HepG2 (cell line): Measurements from ENCODE around the gene FNDC3B. TPM values are rescaled to one million over a fixed set of nuclear protein-coding genes. Genes with fewer than 3 reads are reported as not detected.
A peak's percentile ranks its signal among the peaks of the same experiment; 100 is the strongest.

Experiments
- ARID4A ChIP-seq: sonication (generic); formaldehyde crosslinking; IDR thresholded peaks from 2 replicates; pipeline ENCODE4 v1.5.0; 2020; ENCODE audit warnings: mild to moderate bottlenecking, missing genetic modification reagents, borderline replicate concordance
- DPF2 ChIP-seq: sonication (generic); formaldehyde crosslinking; IDR thresholded peaks from 2 replicates; pipeline ENCODE4 v1.4.0; 2020; ENCODE audit warnings: mild to moderate bottlenecking, low read depth, missing genetic modification reagents, borderline replicate concordance
- EHMT2 ChIP-seq: fragments of 200-600 bp; sonication (generic); IDR thresholded peaks from 2 replicates; pipeline ENCODE4 v1.7.0; 2017; ENCODE audit warnings: antibody characterized with exemption, low read depth, low read length, borderline replicate concordance
- JUN ChIP-seq: sonication (generic); formaldehyde crosslinking; IDR thresholded peaks from 2 replicates; pipeline ENCODE4 v1.4.0; 2020; ENCODE audit warnings: mild to moderate bottlenecking, missing genetic modification reagents
- KIAA2018 ChIP-seq: sonication (generic); formaldehyde crosslinking; IDR thresholded peaks from 2 replicates; pipeline ENCODE4 v1.5.0; 2020; ENCODE audit warnings: mild to moderate bottlenecking, missing genetic modification reagents, borderline replicate concordance
- MED13 ChIP-seq: sonication (generic); formaldehyde crosslinking; IDR thresholded peaks from 2 replicates; pipeline ENCODE4 v1.5.0; 2020; ENCODE audit warnings: missing genetic modification reagents
- NR2F6 ChIP-seq, 2 experiments: IDR thresholded peaks; 2 replicates each; pipeline ENCODE4 v1.6.1; 2016; ENCODE audit warnings: antibody characterized with exemption in 1 of 2, mild to moderate bottlenecking in 1 of 2
- RFX1 ChIP-seq: fragments of 450-650 bp; IDR thresholded peaks from 2 replicates; pipeline ENCODE4 v1.6.1; 2017
- SIN3B ChIP-seq: fragments of 150-350 bp; IDR thresholded peaks from 2 replicates; pipeline ENCODE4 v1.6.1; 2014; ENCODE audit warnings: low read length
- YEATS4 ChIP-seq: sonication (generic); formaldehyde crosslinking; IDR thresholded peaks from 2 replicates; pipeline ENCODE4 v1.4.0; 2020; ENCODE audit warnings: missing genetic modification reagents, borderline replicate concordance
- ZBTB14 ChIP-seq: sonication (generic); formaldehyde crosslinking; IDR thresholded peaks from 2 replicates; pipeline ENCODE4 v1.4.0; 2020; ENCODE audit warnings: missing genetic modification reagents
- ZMAT5 ChIP-seq: sonication (generic); formaldehyde crosslinking; IDR thresholded peaks from 2 replicates; pipeline ENCODE4 v1.5.0; 2020; ENCODE audit warnings: mild to moderate bottlenecking, low read depth, missing genetic modification reagents, borderline replicate concordance
- ZNF430 ChIP-seq: sonication (generic); formaldehyde crosslinking; IDR thresholded peaks from 2 replicates; pipeline ENCODE4 v1.9.0; 2021; ENCODE audit warnings: mild to moderate bottlenecking, missing genetic modification reagents
- ZNF737 ChIP-seq: sonication (generic); formaldehyde crosslinking; IDR thresholded peaks from 2 replicates; pipeline ENCODE4 v1.5.0; 2020; ENCODE audit warnings: missing genetic modification reagents, mild to moderate bottlenecking, borderline replicate concordance
- polyA plus RNA-seq, 8 experiments: library from polyadenylated mRNA; depleted of rRNA in 3 of 8; stranded (reverse) in 7 of 8; unstranded in 1 of 8; fragments of >200 nt; fragmentation: Illumina TruSeq in 4 of 8; extraction: Trizol in 4 of 8; gene quantifications; 2 replicates each; pipeline versions ENCODE4 v1.2.1 to v1.2.3, GENCODE V29; 2011 to 2016; ENCODE audit warnings: low read depth in 4 of 8, missing spikeins in 1 of 8, mixed read lengths in 1 of 8; ENCODE audit not compliant: insufficient read depth in 1 of 8
- total RNA-seq, 5 experiments: library from RNA; depleted of rRNA; stranded (reverse); fragments of >200 nt; fragmentation: Illumina TruSeq; extraction: Trizol; gene quantifications; 2 replicates each; pipeline ENCODE4 v1.2.3, GENCODE V29; 2016; ENCODE audit warnings: low read depth in 1 of 5

FNDC3B gene
- total and polyA plus RNA-seq, 2 of the 13 experiments (the other 11 are each of a cell fraction or from before 2014, with no cell fraction given) = 74.8 to 103 TPM

- no peak for TF ChIP-seq KIAA2018 (CRISPR knock-in tag)
- no peak for TF ChIP-seq ZNF737
- TF ChIP-seq JUN = peak; percentile 69; the same call in 1 of the 2 replicates
- TF ChIP-seq ARID4A = peak; percentile 63; the same call in 1 of the 2 replicates
- TF ChIP-seq SIN3B = no peak
- TF ChIP-seq ZMAT5 (CRISPR knock-in tag) = no peak
- TF ChIP-seq RFX1 = peak; percentile 86
- no peak; the same call in 1 of the 2 replicates for TF ChIP-seq EHMT2
- TF ChIP-seq ZNF430 (CRISPR knock-in tag) = no peak
- TF ChIP-seq YEATS4 (CRISPR knock-in tag) = no peak
- TF ChIP-seq ZBTB14 (CRISPR knock-in tag) = no peak
- TF ChIP-seq NR2F6 (IDR thresholded peaks at IDR 0.05) = peak; percentile 61
- peak; percentile 84 for TF ChIP-seq NR2F6 (CRISPR knock-in tag; IDR thresholded peaks at IDR 0.05)
- peak; percentile 79 for TF ChIP-seq MED13 (CRISPR knock-in tag)
- peak; percentile 74; the same call in 1 of the 2 replicates for TF ChIP-seq DPF2 (CRISPR knock-in tag)
Observed at GRCh38 chr3:172129850-172130716, 90.7 kb downstream of the FNDC3B start (continued).
